Esophagus (tissue), 2 donors: ENCODE data around the gene GRIK2. TPM values are rescaled to one million over a fixed set of nuclear protein-coding genes. Genes with fewer than 3 reads are reported as not detected.

Experiments used
- H3K27ac ChIP-seq, 2 donors: one replicate each; pipeline ENCODE4 v1.5.1; 2013; ENCODE audit warnings: low read depth in 2 of 2, mild to moderate bottlenecking in 2 of 2, inconsistent platforms in 1 of 2, low read length in 1 of 2, moderate library complexity in 1 of 2
- H3K27me3 ChIP-seq, 2 donors: one replicate each; pipeline ENCODE4 v1.6.1; 2013; ENCODE audit warnings: low read length in 2 of 2, control low read depth in 1 of 2, mild to moderate bottlenecking in 1 of 2; ENCODE audit not compliant: insufficient read depth in 2 of 2, control insufficient read depth in 1 of 2
- H3K36me3 ChIP-seq, 2 donors: one replicate each; pipeline ENCODE4 v1.6.1; 2013; ENCODE audit warnings: low read length in 1 of 2; ENCODE audit not compliant: control insufficient read depth in 2 of 2, insufficient read depth in 2 of 2
- H3K4me1 ChIP-seq, 2 donors: one replicate each; pipeline ENCODE4 v1.6.1; 2013; ENCODE audit warnings: low read length in 1 of 2; ENCODE audit not compliant: control insufficient read depth in 2 of 2, insufficient read depth in 2 of 2
- H3K4me3 ChIP-seq, 2 donors: one replicate each; pipeline ENCODE4 v1.5.1; 2013; ENCODE audit warnings: low read length in 2 of 2, mild to moderate bottlenecking in 2 of 2, low read depth in 1 of 2, moderate library complexity in 1 of 2
- H3K9me3 ChIP-seq, 2 donors: one replicate each; pipeline ENCODE4 v1.6.1; 2013; ENCODE audit warnings: mild to moderate bottlenecking in 2 of 2, low read depth in 1 of 2, low read length in 1 of 2, moderate library complexity in 1 of 2; ENCODE audit not compliant: control insufficient read depth in 2 of 2, insufficient read depth in 1 of 2
- WGBS, 2 donors: extraction: QIAGEN DNeasy Blood & Tissue Kit; methylation state at CpG; one replicate each; pipeline ENCODE4 v1.1.7; 2013; 5-methylcytosine and 5-hydroxymethylcytosine counted together
- polyA plus RNA-seq, 2 donors: library from polyadenylated mRNA; stranded (reverse); fragments of 200-250 nt; gene quantifications; one replicate each; pipeline ENCODE4 v1.2.3, GENCODE V29; 2013
- donor health status: healthy with polysubstance abuse.
- donor health status: Bipolar disorder and iron deficiency.

The GRIK2 gene
- polyA plus RNA-seq, 2 donors: 0.06 to 0.08 TPM

DNA sequence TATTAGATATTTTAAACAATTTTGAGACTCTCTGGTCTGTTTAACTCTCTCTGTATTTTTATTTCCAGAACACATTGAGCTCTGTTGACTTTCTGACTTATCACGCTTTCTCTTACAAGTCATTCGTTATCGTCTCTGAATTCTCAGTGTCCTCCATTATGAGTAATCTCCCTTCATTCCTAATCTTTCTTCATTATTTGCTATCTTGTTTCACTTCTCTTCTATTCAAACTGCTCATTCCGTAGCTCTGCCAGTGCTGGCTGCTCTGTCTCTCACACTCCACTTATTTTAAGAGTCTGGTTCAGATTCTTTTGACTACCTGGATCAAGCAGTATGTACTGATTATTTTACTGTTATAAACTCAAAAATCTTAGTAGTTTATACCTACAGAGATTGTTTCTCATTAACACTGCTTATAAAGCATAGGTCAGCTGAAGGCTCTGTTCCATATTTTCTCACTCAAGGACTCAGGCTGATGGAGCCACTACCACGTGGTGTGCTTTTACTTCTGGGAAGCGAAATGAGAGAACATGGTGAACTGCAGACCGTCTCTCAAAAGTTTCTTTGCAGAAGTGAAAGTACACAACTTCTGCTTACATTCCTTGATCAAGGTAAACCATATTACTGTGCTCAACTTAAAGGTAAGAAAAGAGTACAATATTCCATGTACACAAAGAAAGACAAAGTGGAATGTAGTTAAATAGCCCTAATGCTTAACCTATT lies 485.2 kb downstream of the GRIK2 start:
- 57 to 70% methylated on average over 7 of the region's 7 CpGs for WGBS, 2 donors
- Histone ChIP-seq H3K9me3 (no peaks in the 10 kb centered on the region), H3K36me3 (no peaks in the 10 kb centered on the region), H3K4me3 (no peak overlapping the region), H3K4me1 (no peaks in the 10 kb centered on the region), H3K27ac (no peak overlapping the region), H3K27me3 (no peaks in the 10 kb centered on the region)

DNA sequence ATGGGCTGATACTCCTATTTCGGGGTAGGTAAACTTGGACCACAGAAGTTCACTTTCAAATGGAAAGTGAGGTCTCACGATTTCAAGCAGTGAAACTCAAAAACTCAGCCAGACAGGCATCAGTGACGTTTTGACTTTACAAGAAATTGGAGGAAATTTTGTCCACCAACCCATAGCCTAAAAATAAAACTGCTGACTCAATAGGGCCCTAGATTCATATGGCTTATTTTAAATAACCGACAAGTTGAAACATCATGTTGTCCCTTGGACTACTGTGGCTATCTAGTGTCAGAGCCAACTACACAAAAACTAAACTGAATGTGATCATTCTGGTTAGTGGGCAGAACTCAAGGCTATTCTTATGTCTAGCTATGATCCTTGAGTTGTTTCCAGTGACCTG lies 486.3 kb downstream of the GRIK2 start:
- 69 to 75% methylated on average over 4 of the region's 4 CpGs for WGBS, 2 donors
- Histone ChIP-seq H3K36me3 (no peaks in the 10 kb centered on the region), H3K27me3 (no peaks in the 10 kb centered on the region), H3K9me3 (no peaks in the 10 kb centered on the region), H3K4me1 (no peaks in the 10 kb centered on the region), H3K4me3 (no peak overlapping the region), H3K27ac (no peak overlapping the region)

DNA sequence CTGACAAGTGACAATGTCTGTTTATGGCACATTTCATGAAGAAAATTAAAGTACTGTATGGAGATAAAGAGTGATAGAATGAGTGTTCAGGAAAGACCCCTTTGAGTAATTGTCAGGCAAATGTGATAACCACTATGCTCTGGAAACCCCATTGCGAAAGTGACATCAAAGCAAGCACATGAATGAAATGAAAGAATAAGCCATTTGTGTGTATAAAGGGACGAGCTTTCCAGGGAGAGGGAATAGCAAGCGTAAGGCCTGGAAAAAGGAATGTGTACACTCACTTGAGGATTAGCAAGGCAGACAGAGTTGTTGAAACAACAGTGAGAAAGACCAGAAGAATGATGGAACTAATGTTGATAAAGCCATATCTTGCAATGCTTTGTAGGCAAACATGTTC lies 490.0 kb downstream of the GRIK2 start:
- WGBS, 2 donors: 80 to 81% methylated on average over 3 of the region's 3 CpGs
- no peak overlapping the region for H3K4me3 ChIP-seq
- no peaks in the 10 kb centered on the region for H3K27me3 ChIP-seq
- H3K27ac ChIP-seq: no peak overlapping the region
- H3K36me3 ChIP-seq: no peaks in the 10 kb centered on the region
- no peaks in the 10 kb centered on the region for H3K4me1 ChIP-seq
- H3K9me3 ChIP-seq: no peaks in the 10 kb centered on the region

DNA sequence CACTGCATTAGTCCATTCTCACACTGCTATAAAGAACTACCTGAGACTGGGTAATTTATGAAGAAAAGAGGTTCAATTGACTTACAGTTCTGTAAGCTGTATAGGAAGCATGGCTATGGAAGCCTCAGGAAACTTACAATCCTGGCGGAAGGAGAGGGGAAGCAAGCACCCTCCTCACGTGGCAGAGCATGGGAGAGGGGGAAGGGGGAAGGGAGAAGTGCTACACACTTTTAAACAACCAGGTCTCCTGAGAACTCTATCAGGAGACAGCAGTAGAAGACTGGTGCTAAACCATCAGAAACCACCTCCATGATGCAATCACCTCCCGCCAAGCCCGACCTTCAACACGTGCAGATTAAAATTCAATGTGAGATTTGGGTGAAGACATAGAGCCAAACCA lies 494.0 kb downstream of the GRIK2 start:
- 69 to 78% methylated on average over 5 of the region's 5 CpGs for WGBS, 2 donors
- H3K36me3 ChIP-seq: no peaks in the 10 kb centered on the region
- no peaks in the 10 kb centered on the region for H3K9me3 ChIP-seq
- no peaks in the 10 kb centered on the region for H3K27me3 ChIP-seq
- H3K4me3 ChIP-seq: no peak overlapping the region
- H3K4me1 ChIP-seq: no peaks in the 10 kb centered on the region
- H3K27ac ChIP-seq: no peak overlapping the region

- no peaks in the 10 kb centered on the region for H3K36me3 ChIP-seq
- no peaks in the 10 kb centered on the region for H3K4me1 ChIP-seq
- 83 to 91% methylated on average over 6 of the region's 6 CpGs for WGBS, 2 donors
- no peak overlapping the region for H3K27ac ChIP-seq
- no peak overlapping the region for H3K4me3 ChIP-seq
- H3K27me3 ChIP-seq: no peaks in the 10 kb centered on the region
- H3K9me3 ChIP-seq: no peaks in the 10 kb centered on the region
These were observed 514.1 kb downstream of the GRIK2 start for GRCh38 chr6:101907356-101908217.

- H3K27ac ChIP-seq: no peak overlapping the region
- H3K36me3 ChIP-seq: no peaks in the 10 kb centered on the region
- 68% methylated on average over 1 of the region's 1 CpG for WGBS, 2 donors
- no peaks in the 10 kb centered on the region for H3K4me1 ChIP-seq
- H3K9me3 ChIP-seq: no peaks in the 10 kb centered on the region
- H3K27me3 ChIP-seq: no peaks in the 10 kb centered on the region
- no peak overlapping the region for H3K4me3 ChIP-seq
These were observed 515.9 kb downstream of the GRIK2 start for GRCh38 chr6:101909366-101909765.

DNA sequence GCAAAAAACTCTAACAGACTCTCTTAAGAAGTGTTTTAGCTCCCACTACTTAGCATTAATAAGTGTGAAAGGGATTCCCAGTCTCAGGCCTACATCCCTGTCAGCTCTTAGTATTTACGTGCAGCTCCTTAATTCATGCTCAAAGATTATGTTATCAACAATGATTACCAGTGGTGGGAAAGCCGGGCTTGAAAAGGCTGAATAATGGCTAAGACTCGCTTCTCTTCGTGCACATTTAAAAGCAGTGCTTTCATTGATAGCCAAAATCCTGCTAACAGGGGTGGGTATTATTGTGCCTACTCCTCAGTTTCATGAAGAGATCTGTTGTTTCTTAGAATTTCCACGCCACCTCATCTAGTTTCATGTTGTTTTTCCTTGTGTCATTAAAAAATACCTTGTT lies 518.8 kb downstream of the GRIK2 start:
- WGBS, 2 donors: 71 to 81% methylated on average over 5 of the region's 5 CpGs
- Histone ChIP-seq H3K9me3 (no peaks in the 10 kb centered on the region), H3K4me1 (no peaks in the 10 kb centered on the region), H3K36me3 (no peaks in the 10 kb centered on the region), H3K27ac (no peak overlapping the region), H3K27me3 (no peaks in the 10 kb centered on the region), H3K4me3 (no peak overlapping the region)

DNA sequence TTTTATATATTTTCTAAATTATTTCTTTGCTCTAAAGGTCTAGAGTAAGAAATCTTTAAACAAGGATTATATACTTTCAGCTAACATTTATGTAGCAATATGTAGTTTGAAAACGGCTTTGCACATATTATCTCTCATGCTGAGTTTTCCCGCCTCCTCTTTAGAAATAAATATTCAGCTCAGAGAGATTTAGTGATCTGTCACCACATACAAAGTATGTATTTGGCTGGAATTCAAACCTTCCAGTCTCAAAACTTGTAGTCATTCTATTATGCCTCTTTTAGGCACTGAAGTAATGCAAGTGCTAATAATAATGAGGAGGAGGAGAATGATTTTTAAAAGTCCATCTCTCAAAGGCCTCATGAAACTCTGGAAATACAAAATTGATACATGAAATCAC lies 525.0 kb downstream of the GRIK2 start:
- H3K4me1 ChIP-seq: no peaks in the 10 kb centered on the region
- WGBS, 2 donors: 64 to 69% methylated on average over 2 of the region's 2 CpGs

DNA sequence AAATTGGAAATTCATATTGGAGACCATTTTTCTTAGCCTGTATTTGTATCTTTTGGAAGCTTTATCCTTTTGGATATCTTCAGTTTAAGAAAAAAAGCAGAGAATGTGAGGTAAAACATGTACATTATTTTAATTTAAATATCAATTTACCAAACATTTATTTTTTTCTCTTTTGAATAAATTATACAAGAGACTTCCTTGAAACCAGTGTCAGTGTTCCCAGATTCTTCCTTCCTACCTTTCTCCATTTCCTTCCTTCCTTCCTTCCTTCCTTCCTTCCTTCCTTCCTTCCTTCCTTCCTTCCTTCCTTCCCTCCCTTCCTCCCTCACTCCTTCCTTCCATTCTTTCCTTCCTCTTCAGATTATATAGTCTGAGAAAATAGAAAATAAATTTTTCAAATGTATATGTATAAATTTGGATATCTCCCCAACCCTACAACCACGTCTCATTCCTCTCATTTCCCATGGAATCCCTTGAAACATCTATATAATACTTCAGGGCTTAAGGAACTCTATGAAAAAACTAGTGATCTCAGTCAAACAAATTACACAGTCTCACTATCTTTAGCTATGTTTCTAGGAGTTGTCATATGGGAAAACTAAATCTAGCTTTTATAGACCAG lies 528.4 kb downstream of the GRIK2 start:
- H3K36me3 ChIP-seq: no peaks in the 10 kb centered on the region
- H3K4me3 ChIP-seq: no peak overlapping the region
- no peaks in the 10 kb centered on the region for H3K9me3 ChIP-seq
- WGBS, 2 donors: 63 to 76% methylated on average over 1 of the region's 1 CpG
- H3K27me3 ChIP-seq: no peaks in the 10 kb centered on the region
- no peaks in the 10 kb centered on the region for H3K4me1 ChIP-seq
- H3K27ac ChIP-seq: no peak overlapping the region

More for the DNA sequence above, 525.0 kb downstream of the GRIK2 start:
- Histone ChIP-seq H3K4me3 (no peak overlapping the region), H3K27me3 (no peaks in the 10 kb centered on the region), H3K36me3 (no peaks in the 10 kb centered on the region), H3K9me3 (no peaks in the 10 kb centered on the region), H3K27ac (no peak overlapping the region)
